ENCODE data around the gene ZNF236.

GRCh38 chr18:76953583-76954233 is 131.4 kb downstream of the ZNF236 start:
- no peak for TF ChIP-seq EZH2 (IDR thresholded peaks at IDR 0.05; ENCODE audit: borderline replicate concordance, low read depth, low read length, poor library complexity, severe bottlenecking)
- TF ChIP-seq, protein P1, sequence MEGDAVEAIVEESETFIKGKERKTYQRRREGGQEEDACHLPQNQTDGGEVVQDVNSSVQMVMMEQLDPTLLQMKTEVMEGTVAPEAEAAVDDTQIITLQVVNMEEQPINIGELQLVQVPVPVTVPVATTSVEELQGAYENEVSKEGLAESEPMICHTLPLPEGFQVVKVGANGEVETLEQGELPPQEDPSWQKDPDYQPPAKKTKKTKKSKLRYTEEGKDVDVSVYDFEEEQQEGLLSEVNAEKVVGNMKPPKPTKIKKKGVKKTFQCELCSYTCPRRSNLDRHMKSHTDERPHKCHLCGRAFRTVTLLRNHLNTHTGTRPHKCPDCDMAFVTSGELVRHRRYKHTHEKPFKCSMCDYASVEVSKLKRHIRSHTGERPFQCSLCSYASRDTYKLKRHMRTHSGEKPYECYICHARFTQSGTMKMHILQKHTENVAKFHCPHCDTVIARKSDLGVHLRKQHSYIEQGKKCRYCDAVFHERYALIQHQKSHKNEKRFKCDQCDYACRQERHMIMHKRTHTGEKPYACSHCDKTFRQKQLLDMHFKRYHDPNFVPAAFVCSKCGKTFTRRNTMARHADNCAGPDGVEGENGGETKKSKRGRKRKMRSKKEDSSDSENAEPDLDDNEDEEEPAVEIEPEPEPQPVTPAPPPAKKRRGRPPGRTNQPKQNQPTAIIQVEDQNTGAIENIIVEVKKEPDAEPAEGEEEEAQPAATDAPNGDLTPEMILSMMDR (conservative IDR thresholded peaks at IDR 0.05; ENCODE audit: low read depth, low read length): no peak

All from A673 (cell line).